NCI-H748 treated with DMSO at 0.1 percent for 48 hours (cell line): ENCODE results near the gene PARP15.
"Not testable (repeated sequence)": the region's sequence is repeated elsewhere in the genome, so short reads cannot be mapped to it uniquely, and the experiment has no call there.

Experiments used
- DNase-seq: peaks from one replicate; lab custom pipeline; 2025; lab: John Stamatoyannopoulos, UW

The PARP15 gene

GRCh38 chr3:122577409-122578031, at the start of gene PARP15:
TSS of gene PARP15 (plus strand) at chr3:122577650. CDS start at chr3:122577668, 18 bp downstream.
- no peak for DNase-seq

GRCh38 chr3:122530164-122530563, 47.3 kb upstream of the PARP15 start:
- DNase-seq = no peak

GRCh38 chr3:122533480-122533879, 44.0 kb upstream of the PARP15 start:
- DNase-seq = no peak

GRCh38 chr3:122533931-122534334, 43.5 kb upstream of the PARP15 start:
- DNase-seq = no peak

- no peak for DNase-seq
These were observed 41.4 kb upstream of the PARP15 start for GRCh38 chr3:122535964-122536631.

GRCh38 chr3:122536632-122537001, 40.8 kb upstream of the PARP15 start:
- no peak for DNase-seq

- DNase-seq = no peak
These were observed 38.4 kb upstream of the PARP15 start for GRCh38 chr3:122538956-122539490.

GRCh38 chr3:122546151-122546550, 31.3 kb upstream of the PARP15 start:
- peak; percentile 10 for DNase-seq

GRCh38 chr3:122548076-122548475, 29.4 kb upstream of the PARP15 start:
- no peak for DNase-seq

GRCh38 chr3:122548619-122549018, 28.8 kb upstream of the PARP15 start:
- no peak for DNase-seq

GRCh38 chr3:122553171-122553570, 24.3 kb upstream of the PARP15 start:
- no peak for DNase-seq

- no peak for DNase-seq
These were observed 22.0 kb upstream of the PARP15 start for GRCh38 chr3:122555275-122556071.

- DNase-seq = no peak
These were observed 20.1 kb upstream of the PARP15 start for GRCh38 chr3:122557356-122557755.

- no peak for DNase-seq
These were observed 18.8 kb upstream of the PARP15 start for GRCh38 chr3:122558605-122559004.

GRCh38 chr3:122559906-122560305, 17.5 kb upstream of the PARP15 start:
- DNase-seq = no peak

GRCh38 chr3:122560680-122561079, 16.8 kb upstream of the PARP15 start:
- DNase-seq = no peak

GRCh38 chr3:122562923-122563716, 14.3 kb upstream of the PARP15 start:
- DNase-seq = no peak

- DNase-seq = no peak
These were observed 13.8 kb upstream of the PARP15 start for GRCh38 chr3:122563717-122564025.

- peak; percentile 12 for DNase-seq
These were observed 13.1 kb upstream of the PARP15 start, which contains the start of the genes DTX3L and PARP9 for GRCh38 chr3:122564155-122564912. TSS of gene DTX3L (plus strand) at chr3:122564338. CDS start at chr3:122564427, 89 bp downstream. TSS of gene PARP9 (minus strand) at chr3:122564300. CDS start at chr3:122559620, 4,680 bp downstream.

GRCh38 chr3:122568131-122568530, 9.3 kb upstream of the PARP15 start:
- DNase-seq = not testable (repeated sequence)

- DNase-seq = no peak
These were observed 8.7 kb upstream of the PARP15 start for GRCh38 chr3:122568755-122569154.
